ENCODE measurements around the gene TMED8. TPM values are rescaled to one million over a fixed set of nuclear protein-coding genes. Genes with fewer than 3 reads are reported as not detected.

Gene TMED8
- total RNA-seq, 1 donor from 2014 or later, result 14.4 TPM

DNA sequence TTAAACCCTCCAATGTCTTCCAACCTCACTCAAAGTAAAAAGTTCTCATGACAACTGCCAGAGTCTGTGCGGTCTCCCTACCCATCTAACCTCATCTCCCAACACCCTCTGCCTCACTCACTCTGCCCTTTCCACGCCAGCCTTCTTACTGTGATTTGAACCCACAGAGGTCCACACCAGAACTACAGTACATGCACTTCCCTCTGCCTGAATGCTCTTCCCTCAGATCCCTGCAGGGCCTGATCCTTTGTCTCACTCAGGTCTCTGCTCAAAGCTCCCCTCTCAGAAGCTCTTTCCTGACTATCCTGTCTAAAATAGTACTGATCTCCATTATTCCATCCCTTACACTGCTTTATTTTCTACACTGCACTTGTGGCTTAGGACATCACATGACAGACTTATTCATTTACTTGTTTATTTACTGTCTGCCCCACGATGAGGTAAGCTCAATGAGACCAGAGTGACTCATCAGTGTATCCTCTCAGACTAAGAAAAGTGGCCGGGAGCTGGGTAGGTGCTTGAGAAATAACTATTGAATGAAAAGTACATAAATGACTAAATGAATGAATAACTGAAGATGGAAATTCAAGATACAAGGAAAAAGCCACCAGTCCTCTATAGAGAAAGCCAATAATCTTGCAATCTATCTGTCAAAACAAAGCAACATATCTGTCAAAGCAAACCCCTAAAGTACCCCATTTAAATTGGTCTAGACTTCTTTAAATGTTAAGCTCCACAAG is 73.3 kb downstream of the TMED8 start:
- no peak for DNase-seq (ENCODE audit: low spot score in 2 of 2, unreplicated experiment in 2 of 2)
- Mint-ChIP-seq H3K9me3 (no peaks in the 10 kb centered on the region), H3K4me3 (no peak overlapping the region), H3K36me3 (peaks cover 12% of the 10 kb centered on the region), H3K27me3 (ENCODE audit: low read depth) (no peaks in the 10 kb centered on the region), H3K27ac (peak overlapping the region; percentile 22), H3K4me1 (peaks cover 18% of the 10 kb centered on the region)
- TF ChIP-seq, protein P1, sequence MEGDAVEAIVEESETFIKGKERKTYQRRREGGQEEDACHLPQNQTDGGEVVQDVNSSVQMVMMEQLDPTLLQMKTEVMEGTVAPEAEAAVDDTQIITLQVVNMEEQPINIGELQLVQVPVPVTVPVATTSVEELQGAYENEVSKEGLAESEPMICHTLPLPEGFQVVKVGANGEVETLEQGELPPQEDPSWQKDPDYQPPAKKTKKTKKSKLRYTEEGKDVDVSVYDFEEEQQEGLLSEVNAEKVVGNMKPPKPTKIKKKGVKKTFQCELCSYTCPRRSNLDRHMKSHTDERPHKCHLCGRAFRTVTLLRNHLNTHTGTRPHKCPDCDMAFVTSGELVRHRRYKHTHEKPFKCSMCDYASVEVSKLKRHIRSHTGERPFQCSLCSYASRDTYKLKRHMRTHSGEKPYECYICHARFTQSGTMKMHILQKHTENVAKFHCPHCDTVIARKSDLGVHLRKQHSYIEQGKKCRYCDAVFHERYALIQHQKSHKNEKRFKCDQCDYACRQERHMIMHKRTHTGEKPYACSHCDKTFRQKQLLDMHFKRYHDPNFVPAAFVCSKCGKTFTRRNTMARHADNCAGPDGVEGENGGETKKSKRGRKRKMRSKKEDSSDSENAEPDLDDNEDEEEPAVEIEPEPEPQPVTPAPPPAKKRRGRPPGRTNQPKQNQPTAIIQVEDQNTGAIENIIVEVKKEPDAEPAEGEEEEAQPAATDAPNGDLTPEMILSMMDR (IDR thresholded peaks at IDR 0.05; ENCODE audit: unreplicated experiment), result no peak

DNA sequence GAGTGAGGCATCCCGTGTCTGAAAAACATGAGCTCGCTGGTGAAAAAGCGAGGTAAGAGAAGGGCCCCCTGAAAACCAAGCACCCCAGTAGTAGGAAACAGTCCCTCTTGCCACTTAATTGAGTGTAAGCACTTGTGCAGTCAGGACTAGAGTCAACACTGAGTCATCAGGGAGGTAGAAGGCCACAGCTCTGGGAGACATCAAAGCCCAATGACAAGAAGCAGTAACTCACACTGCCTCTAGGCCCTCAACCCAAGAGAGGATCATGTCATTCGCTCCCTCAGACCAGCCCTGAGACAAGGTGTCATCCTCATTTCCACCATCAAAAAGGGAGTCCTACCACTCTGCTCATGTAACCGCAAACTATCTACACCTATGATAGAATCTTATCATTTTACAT is 74.0 kb downstream of the TMED8 start:
- Mint-ChIP-seq H3K27me3 (ENCODE audit: low read depth) (no peaks in the 10 kb centered on the region), H3K4me1 (peaks cover 18% of the 10 kb centered on the region), H3K4me3 (no peak overlapping the region), H3K9me3 (no peaks in the 10 kb centered on the region), H3K36me3 (peaks cover 19% of the 10 kb centered on the region), H3K27ac (no peak overlapping the region)
- no peak for DNase-seq (ENCODE audit: low spot score in 2 of 2, unreplicated experiment in 2 of 2)
- TF ChIP-seq, protein P1 (IDR thresholded peaks at IDR 0.05; ENCODE audit: unreplicated experiment), result no peak

DNA sequence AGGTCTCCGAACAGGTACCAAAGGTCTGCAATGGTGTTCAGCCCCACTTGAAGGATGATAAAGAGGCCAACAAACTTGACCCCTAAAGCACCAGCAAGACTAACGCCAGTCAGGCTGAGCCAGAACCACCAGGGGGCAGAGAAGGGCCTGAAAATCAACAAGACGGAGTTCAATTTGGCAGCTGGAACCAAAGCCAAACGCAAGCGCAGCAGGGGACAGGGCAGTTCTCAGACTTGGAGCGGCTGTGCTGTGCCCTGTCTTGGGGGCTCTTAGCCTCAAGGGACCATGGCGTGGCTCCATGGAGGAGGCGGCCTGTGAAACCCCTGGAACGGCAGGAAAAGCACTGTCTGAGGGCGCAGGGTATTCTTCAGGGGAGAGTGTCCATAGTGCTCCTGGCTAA is 75.8 kb downstream of the TMED8 start:
- DNase-seq (ENCODE audit: low spot score in 2 of 2, unreplicated experiment in 2 of 2), result peak in 1 of 2 experiments; percentile 68
- TF ChIP-seq, protein P1 (IDR thresholded peaks at IDR 0.05; ENCODE audit: unreplicated experiment), result peak; percentile 70
- no peak overlapping the region for H3K4me3 Mint-ChIP-seq

DNA sequence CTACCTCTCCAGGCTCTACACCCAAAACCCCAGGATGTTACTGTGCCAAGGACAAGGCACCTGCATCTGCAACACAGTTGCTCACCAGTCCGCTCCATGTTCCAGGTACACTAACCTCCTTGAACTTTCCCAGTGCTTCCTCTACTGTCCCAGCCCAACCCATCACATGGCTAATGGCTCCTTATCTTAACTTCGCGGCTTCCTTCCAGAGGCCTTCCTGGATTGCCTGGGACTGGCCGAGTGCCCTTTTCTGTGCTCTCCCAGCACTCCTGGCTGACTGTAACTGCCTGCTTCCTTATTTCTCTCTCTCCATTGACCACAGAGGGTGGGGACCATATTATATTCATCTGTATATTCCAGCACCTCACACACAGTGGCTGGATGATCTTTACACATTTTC is 77.1 kb downstream of the TMED8 start:
- Mint-ChIP-seq H3K4me3 (no peak overlapping the region), H3K27me3 (ENCODE audit: low read depth) (no peaks in the 10 kb centered on the region), H3K9me3 (no peaks in the 10 kb centered on the region), H3K4me1 (peaks cover 13% of the 10 kb centered on the region), H3K36me3 (peaks cover 26% of the 10 kb centered on the region), H3K27ac (no peak overlapping the region)
- no peak for DNase-seq (ENCODE audit: low spot score in 2 of 2, unreplicated experiment in 2 of 2)
- TF ChIP-seq, protein P1 (IDR thresholded peaks at IDR 0.05; ENCODE audit: unreplicated experiment), result no peak

More for the DNA sequence above, 75.8 kb downstream of the TMED8 start:
- Mint-ChIP-seq H3K27me3 (ENCODE audit: low read depth) (no peaks in the 10 kb centered on the region), H3K36me3 (peaks cover 26% of the 10 kb centered on the region), H3K9me3 (no peaks in the 10 kb centered on the region), H3K4me1 (peaks cover 12% of the 10 kb centered on the region), H3K27ac (no peak overlapping the region)

DNA sequence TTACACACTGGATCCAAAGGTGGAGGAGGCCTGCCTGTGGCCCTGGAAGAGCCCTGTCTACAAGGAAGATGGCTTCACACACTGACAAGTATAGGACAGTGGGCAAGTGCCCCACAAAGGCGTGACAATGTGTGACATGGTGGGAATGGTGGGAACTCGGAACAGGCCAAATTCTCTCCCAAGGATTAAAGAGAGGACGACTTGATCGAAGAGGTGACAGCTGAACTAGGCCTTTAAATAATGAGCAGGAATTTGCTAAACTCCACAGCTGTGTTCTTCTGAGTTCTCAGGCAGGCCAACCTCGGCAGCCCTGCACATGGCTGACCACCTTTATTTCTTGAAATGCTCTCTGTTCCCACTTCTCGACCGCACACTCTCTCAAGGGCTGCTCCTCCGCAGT is 80.0 kb downstream of the TMED8 start:
- H3K27ac Mint-ChIP-seq, result peak overlapping the region; percentile 45
- H3K27me3 Mint-ChIP-seq (ENCODE audit: low read depth), result no peaks in the 10 kb centered on the region
- no peaks in the 10 kb centered on the region for H3K9me3 Mint-ChIP-seq
- TF ChIP-seq, protein P1 (IDR thresholded peaks at IDR 0.05; ENCODE audit: unreplicated experiment), result no peak
- peaks cover 13% of the 10 kb centered on the region for H3K4me1 Mint-ChIP-seq
- H3K4me3 Mint-ChIP-seq, result no peak overlapping the region
- DNase-seq (ENCODE audit: low spot score in 2 of 2, unreplicated experiment in 2 of 2), result no peak
- peaks cover 22% of the 10 kb centered on the region for H3K36me3 Mint-ChIP-seq

Data from mesothelial cell of epicardium (in vitro differentiated cells).